Amniotic epithelial cell (primary cell): ENCODE measurements around the gene PCNT.
"Not testable (repeated sequence)": the region's sequence is repeated elsewhere in the genome, so short reads cannot be mapped to it uniquely, and the experiment has no call there.

Experiments used
- DNase-seq: peaks from one replicate; pipeline ENCODE4 v3.0.0-alpha.2; 2010; ENCODE audit warnings: low read depth

Gene PCNT

GRCh38 chr21:46385846-46386733 lies 62.1 kb downstream of the PCNT start:
- no peak for DNase-seq

- DNase-seq: no peak
Observed at GRCh38 chr21:46386734-46387088, 62.8 kb downstream of the PCNT start.

DNA sequence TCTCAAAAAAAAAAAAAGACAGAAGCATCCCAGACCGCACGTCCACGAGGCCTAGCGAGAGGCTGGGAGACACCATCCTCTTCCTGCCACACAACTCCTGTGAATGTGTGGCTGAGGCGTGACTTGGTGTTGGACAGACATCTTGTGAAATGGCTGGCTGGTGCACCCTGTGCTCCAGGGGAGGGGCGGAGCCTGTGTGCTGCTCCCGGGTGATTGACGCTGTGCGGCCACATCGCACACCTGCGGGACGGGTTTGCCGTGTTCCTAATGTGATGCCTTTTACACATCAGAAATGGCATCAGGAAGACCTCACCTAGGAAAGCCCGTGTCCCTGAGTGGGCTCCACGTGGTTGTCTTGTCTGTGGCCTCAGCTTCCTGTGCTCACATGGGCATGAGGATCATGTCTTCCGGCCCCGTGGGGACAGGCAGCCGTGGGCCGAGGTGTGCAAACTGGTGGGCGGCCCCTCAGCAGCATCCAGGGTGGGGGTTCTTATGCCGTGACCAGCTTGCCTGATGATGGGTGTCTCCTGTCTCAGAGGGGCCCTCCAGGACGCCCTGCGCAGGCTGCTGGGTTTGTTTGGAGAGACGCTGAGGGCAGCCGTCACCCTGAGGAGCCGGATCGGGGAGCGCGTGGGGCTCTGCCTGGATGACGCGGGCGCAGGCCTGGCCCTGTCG lies 64.4 kb downstream of the PCNT start:
- DNase-seq: no peak

DNA sequence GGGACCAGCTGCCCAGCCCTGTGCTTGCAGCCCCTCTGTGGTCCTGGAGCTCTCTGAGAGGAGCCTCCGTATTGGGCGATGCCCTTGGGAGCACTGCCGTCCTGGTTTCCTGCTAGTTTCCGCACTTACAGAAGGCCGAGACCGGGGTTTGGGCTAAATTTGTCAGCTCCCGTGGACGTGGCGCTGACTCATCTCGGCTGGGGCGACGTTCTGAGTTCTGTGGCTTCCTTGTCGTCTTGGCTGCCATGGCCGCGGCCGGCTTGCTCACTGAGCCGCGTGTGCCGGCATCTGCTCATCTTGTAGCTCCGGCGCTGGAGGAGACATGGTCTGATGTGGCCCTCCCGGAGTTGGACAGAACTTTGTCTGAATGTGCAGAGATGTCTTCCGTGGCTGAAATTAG lies 64.9 kb downstream of the PCNT start:
- DNase-seq: no peak

GRCh38 chr21:46390603-46391545 lies 66.9 kb downstream of the PCNT start:
- DNase-seq: no peak

- no peak for DNase-seq
Observed at GRCh38 chr21:46391773-46392172, 67.8 kb downstream of the PCNT start.

GRCh38 chr21:46392921-46393320 lies 69.0 kb downstream of the PCNT start:
- no peak for DNase-seq

DNA sequence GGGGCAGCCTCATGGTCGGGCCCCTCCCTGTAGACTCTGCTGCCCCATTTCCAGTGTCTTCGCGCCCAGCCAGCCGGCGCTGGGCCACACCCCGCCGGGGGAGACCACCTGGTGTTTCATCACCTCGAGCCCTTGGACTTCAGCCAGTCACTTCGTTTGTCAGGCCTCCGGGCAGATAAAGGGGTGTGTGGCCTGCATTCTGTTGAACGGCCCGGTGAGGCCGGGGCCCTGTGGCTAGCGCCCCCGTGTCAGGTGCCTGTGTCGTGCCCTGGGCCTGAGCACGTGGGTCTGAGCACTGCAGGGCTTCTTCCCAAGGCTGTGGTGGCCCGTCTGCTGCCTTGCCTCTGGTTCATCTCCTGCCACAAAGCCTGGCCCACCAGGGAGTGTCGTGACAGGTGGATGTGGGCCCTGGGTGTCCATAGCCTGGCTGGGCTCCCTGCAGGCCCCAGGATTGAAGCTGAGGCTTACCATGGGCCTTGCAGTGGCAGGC lies 69.5 kb downstream of the PCNT start:
- no peak for DNase-seq

GRCh38 chr21:46393941-46394594 lies 70.1 kb downstream of the PCNT start:
- no peak for DNase-seq

DNA sequence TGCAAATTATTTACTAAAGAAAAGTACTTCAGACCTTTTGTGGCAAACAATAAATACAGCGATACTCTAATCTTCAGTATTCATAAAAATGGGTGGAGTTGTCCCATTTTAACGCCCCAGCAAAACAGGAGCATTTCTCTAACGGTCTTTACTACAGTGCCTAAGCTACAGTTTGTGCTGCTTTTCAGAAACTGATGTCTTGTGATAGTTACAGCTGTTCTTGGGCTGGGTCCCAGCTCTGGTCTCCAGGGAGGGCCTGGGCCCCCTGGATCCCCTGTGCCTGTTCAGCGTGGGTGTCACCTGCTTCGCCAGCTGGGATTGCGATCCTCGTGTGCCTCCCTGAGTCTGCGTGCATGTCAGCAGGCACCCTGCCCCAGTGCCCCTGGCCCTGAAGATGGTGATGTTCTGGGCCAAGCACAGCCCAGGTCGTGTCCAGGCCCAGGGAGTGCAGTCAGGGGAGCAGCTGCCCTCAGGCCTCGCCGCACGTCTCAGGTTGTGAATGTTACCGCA lies 70.7 kb downstream of the PCNT start:
- DNase-seq: no peak

DNA sequence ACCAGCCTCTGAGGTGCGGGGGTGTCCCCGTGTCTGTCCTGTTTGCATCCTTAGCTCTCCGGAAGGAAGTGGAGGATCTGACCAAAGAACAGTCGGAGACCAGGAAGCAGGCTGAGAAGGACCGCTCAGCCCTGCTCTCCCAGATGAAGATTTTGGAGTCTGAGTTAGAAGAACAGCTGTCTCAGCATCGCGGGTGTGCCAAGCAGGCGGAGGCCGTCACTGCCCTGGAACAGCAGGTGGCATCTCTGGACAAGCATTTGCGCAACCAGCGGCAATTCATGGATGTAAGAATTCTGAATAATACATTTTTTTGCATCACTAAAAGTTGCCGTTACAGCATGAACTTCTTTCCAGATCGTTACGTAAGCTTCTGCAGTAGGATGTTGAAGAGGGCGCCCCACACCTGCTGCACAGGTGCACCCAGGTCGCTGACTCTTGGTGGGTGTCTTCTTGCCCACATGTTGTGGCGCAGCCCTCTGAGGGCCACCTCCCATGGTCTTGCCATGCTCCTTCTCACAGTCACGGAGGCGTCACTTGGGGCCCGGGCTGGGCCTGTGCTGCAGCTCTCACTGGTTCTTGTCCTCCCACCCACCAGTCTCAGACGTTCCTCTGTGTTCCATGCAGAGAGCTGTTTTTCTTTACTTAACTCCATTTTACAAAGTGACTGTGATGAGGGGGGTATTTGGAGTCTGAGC lies 73.4 kb downstream of the PCNT start:
- no peak for DNase-seq

DNA sequence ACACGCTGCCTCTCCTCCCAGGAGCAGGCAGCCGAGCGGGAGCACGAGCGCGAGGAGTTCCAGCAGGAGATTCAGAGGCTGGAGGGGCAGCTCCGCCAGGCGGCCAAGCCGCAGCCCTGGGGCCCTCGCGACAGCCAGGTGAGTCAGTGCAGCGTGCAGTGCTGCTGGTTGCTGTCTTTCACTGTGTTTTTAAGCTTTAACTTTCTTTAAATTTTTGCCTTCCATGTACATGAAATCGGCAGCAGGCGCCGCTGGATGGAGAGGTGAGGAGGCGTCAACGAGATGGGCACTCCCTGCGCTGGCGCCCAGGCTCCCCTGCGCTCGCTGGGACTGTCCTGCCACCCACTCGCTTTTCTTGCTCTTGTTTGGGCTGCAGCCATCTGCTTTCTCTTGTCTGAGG lies 74.0 kb downstream of the PCNT start:
- DNase-seq: no peak

- DNase-seq: no peak
Observed at GRCh38 chr21:46399129-46399528, 75.2 kb downstream of the PCNT start.

GRCh38 chr21:46399686-46400085 lies 75.7 kb downstream of the PCNT start:
- no peak for DNase-seq

- no peak for DNase-seq
Observed at GRCh38 chr21:46401186-46401910, 77.4 kb downstream of the PCNT start.

GRCh38 chr21:46402421-46402820 lies 78.5 kb downstream of the PCNT start:
- no peak for DNase-seq

DNA sequence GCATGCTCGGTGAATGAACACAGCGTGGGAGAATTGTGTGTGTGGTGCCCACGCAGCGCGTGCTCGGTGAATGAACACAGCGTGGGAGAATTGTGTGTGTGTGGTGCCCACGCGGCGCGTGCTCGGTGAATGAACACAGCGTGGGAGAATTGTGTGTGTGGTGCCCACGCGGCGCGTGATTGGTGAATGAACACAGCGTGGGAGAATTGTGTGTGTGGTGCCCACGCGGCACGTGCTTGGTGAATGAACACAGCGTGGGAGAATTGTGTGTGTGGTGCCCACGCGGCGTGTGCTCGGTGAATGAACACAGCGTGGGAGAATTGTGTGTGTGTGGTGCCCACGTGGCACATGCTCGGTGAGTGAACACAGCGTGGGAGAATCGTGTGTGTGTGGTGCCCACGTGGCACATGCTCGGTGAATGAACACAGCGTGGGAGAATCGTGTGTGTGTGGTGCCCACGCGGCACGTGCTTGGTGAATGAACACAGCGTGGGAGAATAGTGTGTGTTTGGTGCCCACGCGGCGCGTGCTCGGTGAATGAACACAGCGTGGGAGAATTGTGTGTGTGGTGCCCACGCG lies 79.4 kb downstream of the PCNT start:
- not testable (repeated sequence) for DNase-seq

- DNase-seq: no peak
Observed at GRCh38 chr21:46404306-46404705, 80.3 kb downstream of the PCNT start.

DNA sequence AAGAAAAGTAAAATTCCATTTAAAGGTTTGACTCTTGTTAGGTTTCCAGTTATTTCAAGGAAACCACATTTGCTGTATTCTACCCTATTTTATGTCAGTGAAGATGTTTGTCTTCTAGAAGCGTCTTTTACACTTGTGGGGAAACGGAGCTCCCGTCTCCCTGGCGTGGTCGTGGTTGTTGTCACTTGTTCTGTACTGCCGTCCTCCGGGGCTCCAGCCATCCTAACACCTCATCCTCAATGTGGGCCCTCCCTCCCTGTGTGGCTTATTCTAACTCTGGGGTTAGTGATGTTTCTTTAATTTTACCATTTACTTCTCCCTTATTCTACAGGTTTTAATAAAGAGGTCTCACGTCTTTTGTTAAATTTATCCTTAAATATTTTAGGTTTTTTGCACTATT lies 82.0 kb downstream of the PCNT start:
- DNase-seq: no peak
